KOPT-K1 (cell line): ENCODE data around the gene SNAPIN.

Experiments
- H3K27ac ChIP-seq: fragments of 200-600 bp; sonication (generic); 2 replicates; pipeline ENCODE4 v1.5.1; 2016; ENCODE audit warnings: antibody characterized with exemption, mild to moderate bottlenecking, low read depth, low read length; ENCODE audit not compliant: poor library complexity, severe bottlenecking
- H3K36me3 ChIP-seq: fragments of 200-600 bp; sonication (generic); 2 replicates; pipeline ENCODE4 v1.5.1; 2017; ENCODE audit warnings: antibody characterized with exemption, mild to moderate bottlenecking, low read length, moderate library complexity; ENCODE audit not compliant: insufficient read depth
- H3K9me3 ChIP-seq: fragments of 200-600 bp; sonication (generic); 2 replicates; pipeline ENCODE4 v1.5.1; 2017; ENCODE audit warnings: antibody characterized with exemption, low read length, mild to moderate bottlenecking; ENCODE audit not compliant: insufficient read depth, poor library complexity, severe bottlenecking

SNAPIN gene

DNA sequence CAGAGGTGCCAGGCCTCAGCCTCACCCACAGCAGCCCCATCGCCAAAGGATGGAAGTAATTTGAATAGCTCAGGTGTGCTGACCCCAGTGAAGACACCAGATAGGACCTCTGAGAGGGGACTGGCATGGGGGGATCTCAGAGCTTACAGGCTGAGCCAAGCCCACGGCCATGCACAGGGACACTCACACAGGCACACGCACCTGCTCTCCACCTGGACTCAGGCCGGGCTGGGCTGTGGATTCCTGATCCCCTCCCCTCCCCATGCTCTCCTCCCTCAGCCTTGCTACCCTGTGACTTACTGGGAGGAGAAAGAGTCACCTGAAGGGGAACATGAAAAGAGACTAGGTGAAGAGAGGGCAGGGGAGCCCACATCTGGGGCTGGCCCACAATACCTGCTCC lies 35.0 kb downstream of the SNAPIN start:
- no peaks in the 10 kb centered on the region for H3K36me3 ChIP-seq
- H3K9me3 ChIP-seq, result no peaks in the 10 kb centered on the region
- no peak overlapping the region for H3K27ac ChIP-seq

DNA sequence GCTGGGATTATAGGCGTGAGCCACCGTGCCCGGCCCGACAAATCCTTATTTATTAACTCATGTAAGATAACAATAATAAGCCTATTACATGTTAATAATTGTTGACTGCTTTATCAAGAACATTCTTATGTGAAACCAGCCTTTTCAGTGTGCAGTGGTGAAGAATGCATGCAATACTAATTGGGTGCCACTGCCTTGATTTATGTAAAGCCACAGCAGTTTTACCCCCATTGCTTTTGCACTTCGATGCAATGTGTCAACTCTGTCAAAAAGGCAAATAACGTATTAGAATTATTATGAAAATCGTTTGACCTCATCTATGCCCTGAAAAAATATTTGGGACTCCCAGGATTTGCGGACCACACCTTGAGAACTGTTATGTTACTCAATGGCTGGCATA lies 38.2 kb downstream of the SNAPIN start:
- H3K36me3 ChIP-seq, result no peaks in the 10 kb centered on the region
- no peaks in the 10 kb centered on the region for H3K9me3 ChIP-seq
- H3K27ac ChIP-seq, result no peak overlapping the region

DNA sequence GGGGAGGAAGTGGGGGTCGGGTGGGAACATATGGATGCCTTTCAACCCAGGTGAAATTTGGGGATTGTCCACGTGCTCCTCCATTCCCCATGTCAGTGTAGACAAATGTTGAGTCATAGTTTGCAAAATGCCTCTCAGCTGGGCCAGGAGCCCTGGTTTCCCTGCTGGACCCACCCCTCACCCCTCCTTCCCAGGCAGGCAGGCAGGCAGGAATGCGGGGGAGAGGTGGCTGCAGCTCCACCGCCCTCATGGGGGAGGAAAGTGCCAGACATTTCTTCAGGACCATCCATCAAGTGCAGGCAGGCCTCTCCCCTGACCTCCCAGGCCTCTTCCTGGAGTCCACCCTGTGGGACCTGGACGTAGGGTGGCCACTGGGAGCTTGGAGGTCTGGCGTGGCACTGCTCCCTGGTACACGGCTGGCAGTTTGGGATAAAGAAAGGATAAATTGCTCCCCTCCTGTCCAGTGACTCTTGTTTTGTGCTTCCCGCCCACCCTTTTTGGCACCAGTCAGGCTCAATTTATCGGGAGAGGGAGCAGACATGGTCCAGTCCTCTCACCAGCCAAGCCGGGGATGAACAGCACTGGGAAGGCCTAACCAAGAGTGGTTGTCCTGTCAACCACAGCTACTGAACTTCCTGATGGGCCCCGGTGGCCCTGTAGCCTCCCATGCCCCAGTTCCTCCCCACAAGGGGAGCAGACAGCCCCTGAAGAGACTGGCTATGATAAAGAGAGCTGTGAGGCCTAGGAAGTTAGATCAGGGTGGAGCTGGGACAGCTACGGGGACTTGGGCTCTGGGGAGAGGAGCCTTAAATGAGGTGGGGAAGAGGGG lies 38.9 kb downstream of the SNAPIN start:
- Histone ChIP-seq H3K9me3 (no peaks in the 10 kb centered on the region), H3K27ac (no peak overlapping the region), H3K36me3 (no peaks in the 10 kb centered on the region)

DNA sequence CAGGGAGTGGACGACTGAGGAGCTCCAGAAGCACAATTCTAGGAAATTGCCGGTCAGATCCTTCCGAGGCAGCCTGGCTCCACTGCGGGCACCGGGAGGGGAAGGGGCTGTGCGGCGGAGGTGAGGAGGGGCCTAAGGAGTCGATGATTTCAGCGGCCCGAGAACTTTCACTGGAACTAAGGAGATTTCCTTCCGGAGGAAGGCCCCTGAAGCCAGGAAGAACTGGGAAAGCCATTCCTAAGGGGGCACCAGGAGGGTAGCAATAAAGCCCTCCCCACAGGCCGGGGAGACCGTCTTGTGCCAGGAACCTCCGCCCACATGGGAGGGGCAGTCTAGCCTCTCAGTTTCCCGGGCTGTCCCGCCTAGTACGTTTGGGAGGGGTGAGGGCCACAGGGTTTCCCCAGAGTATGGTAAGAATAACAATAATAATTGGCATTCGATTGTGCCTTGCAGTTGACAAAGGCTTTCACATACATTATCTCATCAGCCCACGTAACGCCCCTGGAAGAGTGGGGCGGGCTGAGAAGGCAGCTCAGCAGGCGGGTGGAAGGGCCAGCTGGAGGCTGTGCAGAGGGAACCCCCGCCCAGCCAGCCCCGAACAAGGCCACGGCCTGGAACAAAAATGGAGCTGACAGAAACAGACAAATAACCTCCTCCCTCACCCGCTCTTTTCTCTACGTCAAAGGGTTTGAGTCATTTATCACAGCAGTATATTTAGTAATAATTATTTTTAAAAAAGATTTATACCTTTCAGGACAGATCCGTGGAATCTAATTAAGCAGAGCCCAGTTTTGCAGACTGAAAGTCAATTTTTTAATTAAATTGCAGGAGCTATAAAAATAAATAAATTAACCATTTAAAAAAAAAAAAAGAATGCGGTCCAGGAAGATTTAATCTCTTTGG lies 39.8 kb downstream of the SNAPIN start:
- no peak overlapping the region for H3K27ac ChIP-seq
- H3K36me3 ChIP-seq, result no peaks in the 10 kb centered on the region
- H3K9me3 ChIP-seq, result no peaks in the 10 kb centered on the region

DNA sequence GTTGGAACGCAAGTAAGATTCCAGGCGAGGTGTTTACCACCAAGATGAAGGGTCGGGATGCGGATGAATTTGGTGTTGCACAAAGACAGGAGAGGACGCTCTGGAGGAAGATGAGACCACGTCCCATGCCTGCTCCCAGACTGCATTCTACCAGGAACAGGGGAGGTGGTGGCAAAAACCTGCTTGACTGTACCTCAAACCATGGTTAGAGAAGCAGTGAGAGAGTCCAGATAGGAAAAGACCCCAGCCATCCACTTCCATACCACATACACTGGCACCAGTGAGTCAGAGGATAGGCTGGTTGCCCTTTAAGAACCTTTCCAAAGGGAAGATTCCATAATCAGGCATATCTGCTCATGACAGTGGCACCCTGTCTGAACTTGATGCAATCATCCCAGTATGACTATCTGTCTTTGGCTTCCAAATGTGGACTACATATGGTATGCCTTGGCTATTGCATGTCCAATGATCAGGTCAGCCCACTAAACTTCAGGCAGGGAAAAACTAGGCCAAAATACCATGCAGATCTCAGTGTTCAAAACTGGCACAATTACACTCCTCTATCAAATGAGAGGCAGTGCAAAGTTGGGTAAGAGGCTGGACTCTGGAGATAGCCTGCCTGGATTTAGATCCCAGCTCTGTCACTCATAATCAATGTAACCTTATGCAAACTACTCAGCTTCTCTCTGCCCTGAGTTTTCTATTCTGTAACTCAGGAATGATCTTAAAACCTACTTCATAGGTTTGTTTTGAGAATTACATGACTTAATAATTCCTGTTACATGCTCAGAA lies 40.6 kb downstream of the SNAPIN start:
- no peaks in the 10 kb centered on the region for H3K36me3 ChIP-seq
- no peak overlapping the region for H3K27ac ChIP-seq

DNA sequence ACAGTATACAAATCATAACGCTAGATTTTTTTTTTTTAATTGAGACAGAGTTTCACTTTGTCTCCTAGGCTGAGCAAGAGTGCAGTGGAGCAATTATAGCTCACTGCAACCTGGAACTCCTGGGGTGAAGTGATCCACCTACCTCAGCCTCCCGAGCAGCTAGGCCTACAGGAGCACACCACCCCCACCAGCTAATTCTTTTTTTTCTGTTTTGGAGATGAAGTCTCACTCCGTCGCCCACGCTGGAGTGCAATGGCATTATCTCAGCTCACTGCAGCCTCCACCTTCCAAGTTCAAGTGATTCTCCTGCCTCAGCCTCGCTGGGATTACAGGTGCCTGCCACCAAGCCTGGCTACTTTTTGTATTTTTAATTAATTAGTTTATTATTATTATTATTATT lies 41.3 kb downstream of the SNAPIN start:
- no peak overlapping the region for H3K27ac ChIP-seq
- H3K9me3 ChIP-seq, result no peaks in the 10 kb centered on the region
- H3K36me3 ChIP-seq, result no peaks in the 10 kb centered on the region

More for the DNA sequence above, 40.6 kb downstream of the SNAPIN start:
- no peaks in the 10 kb centered on the region for H3K9me3 ChIP-seq

DNA sequence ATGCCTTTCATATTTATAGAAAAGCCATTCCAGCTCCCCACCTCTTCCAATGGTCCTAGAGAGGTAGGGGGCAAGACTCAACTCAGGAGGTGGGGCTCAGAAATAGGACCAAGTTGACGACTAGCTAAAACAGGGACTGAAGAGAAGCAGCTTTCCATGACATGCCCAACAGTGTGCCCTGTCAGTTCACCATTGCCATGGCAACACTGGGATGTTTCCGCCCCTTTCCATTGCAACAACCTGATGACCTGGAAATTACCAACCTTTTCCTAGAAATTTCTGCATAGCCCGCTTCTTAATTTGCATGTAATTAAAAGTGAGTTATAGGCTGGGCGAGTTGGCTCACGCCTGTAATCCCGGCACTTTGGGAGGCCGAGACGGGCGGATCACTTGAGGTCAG lies 47.0 kb downstream of the SNAPIN start:
- Histone ChIP-seq H3K27ac (no peak overlapping the region), H3K9me3 (no peaks in the 10 kb centered on the region), H3K36me3 (no peaks in the 10 kb centered on the region)

DNA sequence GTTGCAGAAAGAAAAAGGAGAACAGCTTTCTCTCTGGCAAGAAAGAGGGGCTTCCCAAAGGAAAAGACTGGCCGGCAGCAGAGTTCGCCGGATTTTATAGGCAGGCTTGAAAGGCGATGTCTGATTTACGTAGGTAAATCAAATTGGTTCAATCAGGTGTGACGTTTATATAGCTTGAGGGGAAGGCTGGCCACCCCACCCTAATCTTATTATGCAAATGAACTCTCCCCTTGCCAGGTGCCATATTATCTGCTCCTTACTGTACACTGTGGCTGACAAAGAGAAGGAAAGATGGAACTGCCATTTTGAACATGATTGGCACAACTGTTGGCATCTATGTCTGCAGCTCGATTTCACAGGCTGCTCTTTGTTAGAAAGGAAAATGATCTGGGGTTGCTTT lies 52.5 kb downstream of the SNAPIN start:
- H3K9me3 ChIP-seq, result no peaks in the 10 kb centered on the region
- H3K36me3 ChIP-seq, result no peaks in the 10 kb centered on the region
- H3K27ac ChIP-seq, result no peak overlapping the region
